MV-4-11 (cell line): ENCODE results near the gene OR2V2.
"Not testable (repeated sequence)": the region's sequence is repeated elsewhere in the genome, so short reads cannot be mapped to it uniquely, and the experiment has no call there.

Experiments
- DNase-seq: peaks from one replicate; lab custom pipeline; 2025; lab: John Stamatoyannopoulos, UW

OR2V2 gene

DNA sequence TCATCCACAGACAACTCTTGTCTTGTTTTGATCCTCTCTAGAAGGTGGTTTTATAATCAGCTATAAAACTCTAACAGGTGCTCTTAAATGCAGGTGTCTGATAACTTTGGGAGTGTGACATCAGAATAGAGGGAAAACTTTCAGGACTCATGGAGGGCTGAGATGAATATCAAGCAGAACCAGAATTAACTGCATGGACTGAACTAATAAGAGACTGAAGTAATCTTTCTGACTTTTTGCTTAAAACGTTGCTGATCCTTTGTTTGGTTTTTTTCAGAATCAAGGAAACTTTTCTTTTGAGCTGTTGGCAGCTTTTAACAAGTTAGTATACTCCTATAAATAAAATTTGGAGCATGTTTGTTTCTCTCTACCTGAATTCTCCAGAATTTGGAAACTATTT, 2.3 kb upstream of the OR2V2 start:
- DNase-seq, result no peak

DNA sequence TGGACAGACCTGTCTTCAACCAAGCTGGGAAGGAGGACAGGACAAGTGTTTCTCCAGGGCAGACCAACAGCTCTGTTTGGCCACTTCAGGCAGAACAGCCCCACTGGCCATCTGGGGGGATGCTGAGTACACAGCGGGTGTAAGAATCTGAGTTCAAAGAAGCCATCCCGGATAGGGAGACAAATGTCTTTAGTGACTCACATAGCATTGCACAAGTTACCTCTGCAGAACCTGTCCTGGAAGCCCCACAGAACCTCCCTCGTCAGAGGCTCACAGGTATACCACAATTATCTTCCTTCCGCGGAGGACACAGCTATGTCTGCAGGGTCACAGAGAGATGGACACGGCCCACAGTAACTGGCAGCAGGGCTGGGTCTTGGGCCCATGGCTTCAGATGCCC, 2.0 kb downstream of the OR2V2 start:
- DNase-seq, result no peak

DNA sequence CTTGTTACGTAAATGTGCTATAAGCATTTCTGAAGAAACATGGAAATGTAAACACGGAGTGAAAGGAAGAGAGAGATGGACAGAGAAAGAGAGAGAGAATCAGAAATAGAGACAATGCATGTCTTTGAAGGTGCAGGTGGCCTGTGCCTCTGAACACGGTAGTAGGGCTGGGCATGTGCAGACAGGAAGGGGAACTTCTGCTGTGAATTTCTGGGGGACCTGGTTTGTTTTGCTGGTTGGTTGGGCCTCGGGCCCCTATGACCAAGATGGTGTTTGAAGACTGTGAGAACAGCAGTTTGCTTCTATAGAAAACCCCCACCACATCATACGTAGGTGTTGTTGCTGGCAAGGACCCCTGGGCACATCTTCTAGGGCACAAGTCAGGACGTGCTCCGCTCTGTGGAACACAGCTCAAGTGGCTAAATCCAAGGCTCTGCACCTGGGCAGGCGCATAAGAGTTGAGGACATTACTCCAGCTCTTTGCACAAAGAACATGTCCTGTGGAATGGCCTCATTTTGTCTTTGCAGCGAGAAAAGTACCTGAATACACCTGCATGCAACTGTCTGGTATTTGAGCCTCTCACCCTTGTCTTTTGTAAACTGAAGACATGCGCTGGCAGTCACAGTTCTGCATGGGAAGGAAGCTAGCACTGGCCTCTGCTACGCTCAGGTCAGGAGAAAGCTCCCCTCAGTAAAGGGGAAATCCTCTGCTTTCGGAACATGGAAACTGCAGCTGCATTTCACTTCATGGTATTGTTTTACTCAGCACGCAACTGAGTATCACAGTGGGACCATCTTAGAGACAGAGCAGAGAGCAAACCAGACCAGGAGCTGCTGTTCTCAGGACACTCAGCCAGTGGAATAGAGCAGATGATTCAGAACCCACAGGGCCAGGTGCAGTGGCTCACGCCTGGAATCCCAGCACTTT, 2.7 kb downstream of the OR2V2 start:
- DNase-seq, result no peak

DNA sequence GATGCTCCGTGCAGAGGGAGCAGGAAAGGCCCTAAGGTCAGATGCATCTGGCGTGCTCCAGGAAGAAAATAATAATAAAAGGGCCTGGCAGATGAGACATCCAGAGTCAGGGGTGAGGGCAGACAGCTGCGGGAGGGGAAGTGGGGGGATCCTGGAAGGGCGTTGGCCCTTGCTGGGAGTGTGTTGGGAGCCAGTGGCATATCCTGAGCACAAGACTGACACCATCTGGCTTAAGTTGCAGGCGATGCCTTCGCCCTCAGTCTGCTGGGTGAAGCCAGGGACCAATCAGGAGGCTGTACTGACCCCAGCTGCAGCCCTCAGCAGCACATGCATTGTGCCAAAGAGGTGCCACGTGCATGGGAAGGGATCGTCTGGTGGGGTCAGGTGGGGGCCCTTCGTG, 3.8 kb downstream of the OR2V2 start:
- no peak for DNase-seq

DNA sequence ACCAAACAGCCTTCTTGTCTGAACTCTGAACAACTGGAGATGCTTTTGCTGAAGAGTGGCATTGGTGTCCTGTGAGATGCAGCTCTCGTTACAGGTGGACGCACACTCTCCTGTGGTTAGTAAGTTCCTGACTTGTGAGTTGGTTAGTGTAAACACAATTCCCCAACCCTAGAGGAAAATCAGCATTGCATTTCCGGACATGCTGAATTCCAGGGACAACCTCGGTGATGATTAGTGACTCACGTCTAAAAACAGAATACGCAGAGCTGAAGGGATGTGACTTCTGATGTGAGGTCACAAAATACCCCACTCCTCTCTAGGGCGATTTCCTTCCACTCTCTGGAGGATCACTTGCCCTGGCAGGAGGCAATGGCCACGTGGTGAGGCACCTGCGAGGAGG, 5.0 kb downstream of the OR2V2 start:
- DNase-seq, result no peak

DNA sequence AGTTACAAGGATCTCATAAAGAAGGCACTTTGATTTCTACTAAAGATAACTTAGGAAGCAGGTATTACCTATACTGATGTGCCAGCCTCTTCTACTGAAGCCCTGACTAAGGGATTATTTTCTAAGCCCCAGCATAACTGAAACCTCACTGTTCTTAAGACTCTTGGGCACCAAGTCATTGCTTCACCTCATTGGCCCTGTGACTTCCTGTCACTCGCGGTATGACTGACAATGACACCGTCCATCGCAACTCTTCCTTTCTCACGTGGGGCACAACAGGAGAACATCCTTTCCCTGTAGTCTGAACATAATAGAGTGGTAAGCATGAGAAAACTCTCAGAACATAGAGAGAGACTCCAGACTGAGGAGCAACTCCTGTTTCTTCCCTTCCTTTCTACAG, 6.4 kb downstream of the OR2V2 start:
- no peak for DNase-seq

DNA sequence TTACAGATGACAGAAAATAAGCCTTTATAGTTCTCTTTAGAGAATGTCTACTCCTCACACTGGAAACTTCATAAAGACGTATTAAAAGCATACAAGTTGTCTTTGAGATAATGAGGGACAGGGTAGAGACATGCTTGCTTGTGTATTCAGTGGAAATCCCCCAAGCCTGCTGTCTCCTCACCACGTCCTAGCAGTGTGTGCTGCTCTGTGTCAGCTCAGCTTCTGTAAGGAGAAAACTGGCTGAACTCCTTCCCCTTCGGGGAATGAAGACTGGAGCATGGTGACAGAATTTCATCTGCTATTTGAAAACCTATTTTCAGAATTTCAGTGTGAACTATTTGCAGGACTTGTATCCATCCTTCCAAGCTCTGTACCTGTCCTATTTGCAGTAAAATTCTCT, 9.4 kb downstream of the OR2V2 start:
- no peak for DNase-seq

DNA sequence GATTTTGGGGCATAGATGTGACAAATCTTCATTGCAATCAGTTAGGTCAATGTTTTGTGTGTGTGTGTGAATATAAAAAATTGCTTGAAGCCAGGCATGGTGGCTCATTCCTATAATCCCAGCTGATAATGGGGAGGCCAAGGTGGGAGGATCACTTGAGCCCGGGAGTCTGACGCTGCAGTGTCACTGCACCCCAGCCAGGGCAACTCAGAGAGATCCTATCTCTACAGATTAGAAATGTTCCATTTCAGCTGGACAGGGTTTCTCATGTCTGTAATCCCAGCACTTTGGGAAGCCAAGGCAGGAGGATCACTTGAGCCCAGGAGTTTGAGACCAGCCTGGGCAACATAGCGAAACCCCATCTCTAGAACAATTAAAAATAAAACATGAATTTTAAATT, 11.5 kb downstream of the OR2V2 start:
- no peak for DNase-seq

DNA sequence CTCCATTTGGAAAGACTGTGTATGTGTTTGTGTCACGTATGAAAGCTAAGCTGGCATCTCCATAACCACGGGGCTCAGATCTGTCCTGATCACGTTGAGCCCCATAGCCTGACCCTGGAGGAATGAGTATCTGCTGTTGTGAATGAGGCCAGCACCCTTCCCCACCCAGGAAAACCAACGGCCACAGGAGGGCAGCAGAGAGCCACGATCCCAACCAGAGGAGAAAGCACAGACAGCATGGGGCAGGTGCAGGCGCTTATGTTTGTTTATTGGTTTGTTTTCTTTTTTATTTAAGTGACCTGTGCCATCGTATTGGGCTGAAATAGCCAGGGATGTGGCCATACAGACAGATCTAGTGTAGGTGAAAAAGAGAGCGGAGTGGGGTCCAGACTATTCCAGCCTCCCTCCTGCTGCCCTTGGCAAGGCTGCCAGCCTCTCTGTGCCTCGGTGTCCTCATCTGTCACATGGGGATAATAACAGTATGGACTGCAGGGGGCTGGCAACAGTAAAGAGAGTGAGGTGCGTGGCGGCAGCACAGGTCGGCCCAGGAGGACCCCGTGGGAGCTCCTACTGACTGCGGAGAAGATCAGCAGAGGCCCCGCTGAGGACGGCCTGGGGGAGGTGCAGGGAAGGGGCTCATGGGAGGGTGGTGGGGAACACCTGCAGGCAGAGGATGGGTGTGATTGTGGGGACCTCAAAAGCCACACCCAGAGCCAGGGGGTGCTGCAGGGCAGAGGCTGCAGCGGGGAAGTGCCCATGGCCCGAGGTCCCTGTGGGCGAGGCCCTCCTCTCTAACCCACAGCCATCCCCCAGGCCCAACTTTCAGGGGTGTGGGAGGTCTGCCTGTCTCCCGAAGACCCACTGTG, 12.1 kb downstream of the OR2V2 start:
- peak; percentile 61 for DNase-seq

DNA sequence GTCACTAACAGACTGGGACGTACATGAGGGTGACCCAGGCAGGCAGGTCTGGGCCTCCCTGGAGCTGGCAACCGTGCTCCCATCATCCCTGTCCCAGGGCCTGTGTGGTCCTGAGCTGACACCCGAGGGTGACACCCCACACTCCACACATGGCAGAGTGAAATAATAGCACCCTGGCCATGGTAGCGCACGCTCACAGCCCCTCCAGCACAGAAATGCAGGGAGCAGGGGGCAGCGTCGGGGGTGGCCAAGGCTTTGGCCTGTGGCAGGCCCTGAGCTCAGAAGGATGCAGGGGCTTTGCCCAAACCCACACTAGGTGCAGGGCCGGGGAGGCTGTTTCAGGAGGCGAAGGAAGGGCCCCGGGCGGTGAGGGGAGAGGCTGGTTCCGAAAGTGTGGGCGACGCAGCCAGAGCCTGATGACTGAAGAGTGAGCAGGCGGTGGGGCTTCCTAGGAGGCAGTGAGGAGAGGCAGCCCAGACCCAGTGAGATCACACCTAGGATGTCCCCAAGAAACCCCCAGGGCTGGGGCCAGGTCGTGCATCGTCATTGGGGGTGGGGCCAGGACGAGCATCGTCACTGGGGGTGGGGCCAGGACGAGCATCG, 12.9 kb downstream of the OR2V2 start:
- no peak for DNase-seq

DNA sequence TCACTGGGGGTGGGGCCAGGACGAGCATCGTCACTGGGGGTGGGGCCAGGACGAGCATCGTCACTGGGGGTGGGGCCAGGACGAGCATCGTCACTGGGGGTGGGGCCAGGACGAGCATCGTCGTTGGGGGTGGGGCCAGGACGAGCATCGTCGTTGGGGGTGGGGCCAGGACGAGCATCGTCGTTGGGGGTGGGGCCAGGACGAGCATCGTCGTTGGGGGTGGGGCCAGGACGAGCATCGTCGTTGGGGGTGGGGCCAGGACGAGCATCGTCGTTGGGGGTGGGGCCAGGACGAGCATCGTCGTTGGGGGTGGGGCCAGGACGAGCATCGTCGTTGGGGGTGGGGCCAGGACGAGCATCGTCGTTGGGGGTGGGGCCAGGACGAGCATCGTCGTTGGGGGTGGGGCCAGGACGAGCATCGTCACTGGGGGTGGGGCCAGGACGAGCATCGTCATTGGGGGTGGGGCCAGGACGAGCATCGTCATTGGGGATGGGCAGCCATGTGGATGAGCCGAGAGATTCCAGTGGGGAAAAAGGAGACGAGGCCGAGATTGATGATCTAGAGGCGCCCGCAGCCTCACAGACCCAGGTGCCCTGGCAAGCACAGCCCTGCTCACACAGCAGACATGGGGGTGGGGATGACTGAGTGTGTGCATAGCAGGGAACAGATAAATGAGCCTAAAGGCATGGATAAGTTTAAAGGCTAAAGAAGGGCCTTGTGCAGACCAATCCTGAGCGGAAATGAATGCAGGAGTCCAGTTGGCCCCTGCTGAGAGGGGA, 13.6 kb downstream of the OR2V2 start:
- DNase-seq, result not testable (repeated sequence)

DNA sequence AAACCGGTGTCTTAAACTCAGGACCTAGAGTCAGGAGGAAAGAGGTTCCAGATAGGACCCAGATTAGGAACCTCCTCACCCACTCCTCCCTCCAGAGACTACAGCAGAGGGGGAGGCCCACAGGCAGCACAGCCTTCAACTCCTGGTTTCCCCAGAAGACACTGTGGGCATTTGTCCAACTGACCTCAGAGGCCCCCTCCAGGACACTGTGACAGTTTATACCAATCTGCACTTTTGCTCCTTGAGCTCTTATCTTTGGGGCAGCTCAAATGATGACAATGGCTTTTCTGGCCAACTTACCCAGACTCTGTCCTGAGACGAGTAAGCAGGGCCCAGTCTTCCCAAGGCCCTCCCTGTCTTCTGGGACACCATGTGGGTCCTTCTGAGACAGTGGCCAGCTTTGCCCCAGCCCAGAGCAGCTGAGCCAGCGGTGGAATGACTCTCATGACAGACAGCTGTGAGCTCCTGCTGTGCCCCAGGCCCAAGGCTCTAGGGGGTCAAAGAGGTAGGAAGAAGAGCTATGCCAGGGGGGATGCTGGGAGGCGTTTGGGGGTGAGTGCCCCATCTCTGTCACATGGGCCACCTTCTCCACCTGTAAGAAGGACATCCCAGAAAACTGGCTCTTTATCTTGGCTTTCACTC, 14.3 kb downstream of the OR2V2 start:
- DNase-seq, result no peak

DNA sequence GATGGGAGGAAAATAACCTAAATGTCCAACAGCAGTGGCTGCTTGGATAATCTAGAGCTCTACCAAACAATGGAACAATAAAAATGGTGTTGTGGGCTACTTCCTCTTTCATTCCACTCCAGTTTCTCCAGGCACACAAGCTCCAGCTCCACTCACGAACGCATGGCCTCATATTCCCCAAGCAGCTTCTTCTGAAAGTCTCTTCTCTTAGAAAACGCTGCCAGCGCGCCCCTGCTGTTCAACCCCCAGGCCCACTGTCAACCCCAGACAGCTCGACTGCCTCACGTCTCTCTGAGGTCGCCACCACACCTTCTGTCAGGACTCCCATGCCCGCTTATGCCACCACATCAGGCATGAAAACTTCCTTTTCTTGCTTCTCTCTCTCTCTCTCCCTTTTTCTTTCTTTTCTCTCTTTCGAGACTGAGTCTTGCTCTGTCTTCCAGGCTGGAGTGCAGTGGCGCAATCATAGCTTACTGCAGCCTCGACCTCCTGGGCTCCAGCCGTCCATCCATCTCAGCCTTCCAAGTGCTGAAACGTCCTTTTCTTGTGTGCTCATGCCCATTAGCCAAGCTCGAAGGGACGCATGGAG, 16.2 kb downstream of the OR2V2 start:
- peak; percentile 82 for DNase-seq

DNA sequence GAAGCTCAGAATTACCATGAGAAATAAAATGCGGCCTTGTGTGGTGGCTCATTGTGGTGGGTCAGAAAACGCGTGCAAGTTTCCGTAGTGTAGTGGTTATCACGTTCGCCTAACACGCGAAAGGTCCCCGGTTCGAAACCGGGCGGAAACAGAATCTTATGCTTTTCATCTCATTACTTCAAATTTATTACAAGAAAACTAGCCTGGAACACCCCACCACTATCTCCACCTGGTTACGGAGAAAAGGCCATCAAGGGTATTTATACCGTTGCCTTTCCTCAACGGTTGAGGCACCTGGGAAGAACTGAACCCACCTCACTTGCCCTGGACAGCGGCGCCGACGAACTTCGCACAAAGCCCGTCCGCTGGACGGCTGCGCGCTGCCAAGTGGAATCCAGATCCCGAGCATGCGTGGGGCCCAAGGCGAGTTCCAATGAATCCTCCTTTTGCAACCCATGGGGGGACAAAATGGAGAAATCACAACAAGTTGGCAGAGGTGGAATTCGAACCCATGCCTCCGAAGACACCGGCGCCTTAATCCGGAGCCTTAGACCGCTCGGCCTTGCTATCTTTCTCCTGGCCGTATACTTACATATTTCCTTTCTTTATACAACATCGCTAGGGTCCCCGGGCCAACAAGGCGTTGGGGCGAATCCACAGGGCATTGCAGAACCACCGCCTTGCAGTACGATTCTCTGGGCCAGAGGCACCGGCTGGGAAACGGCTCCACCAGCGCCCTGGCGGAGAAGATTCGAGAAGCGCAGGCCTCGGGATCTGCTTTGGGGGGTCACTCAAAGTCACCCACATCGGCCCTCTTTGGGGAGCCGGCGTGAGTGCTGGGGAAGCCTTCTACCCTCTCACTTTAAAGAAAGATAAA, 16.9 kb downstream of the OR2V2 start:
- peak; percentile 46 for DNase-seq

DNA sequence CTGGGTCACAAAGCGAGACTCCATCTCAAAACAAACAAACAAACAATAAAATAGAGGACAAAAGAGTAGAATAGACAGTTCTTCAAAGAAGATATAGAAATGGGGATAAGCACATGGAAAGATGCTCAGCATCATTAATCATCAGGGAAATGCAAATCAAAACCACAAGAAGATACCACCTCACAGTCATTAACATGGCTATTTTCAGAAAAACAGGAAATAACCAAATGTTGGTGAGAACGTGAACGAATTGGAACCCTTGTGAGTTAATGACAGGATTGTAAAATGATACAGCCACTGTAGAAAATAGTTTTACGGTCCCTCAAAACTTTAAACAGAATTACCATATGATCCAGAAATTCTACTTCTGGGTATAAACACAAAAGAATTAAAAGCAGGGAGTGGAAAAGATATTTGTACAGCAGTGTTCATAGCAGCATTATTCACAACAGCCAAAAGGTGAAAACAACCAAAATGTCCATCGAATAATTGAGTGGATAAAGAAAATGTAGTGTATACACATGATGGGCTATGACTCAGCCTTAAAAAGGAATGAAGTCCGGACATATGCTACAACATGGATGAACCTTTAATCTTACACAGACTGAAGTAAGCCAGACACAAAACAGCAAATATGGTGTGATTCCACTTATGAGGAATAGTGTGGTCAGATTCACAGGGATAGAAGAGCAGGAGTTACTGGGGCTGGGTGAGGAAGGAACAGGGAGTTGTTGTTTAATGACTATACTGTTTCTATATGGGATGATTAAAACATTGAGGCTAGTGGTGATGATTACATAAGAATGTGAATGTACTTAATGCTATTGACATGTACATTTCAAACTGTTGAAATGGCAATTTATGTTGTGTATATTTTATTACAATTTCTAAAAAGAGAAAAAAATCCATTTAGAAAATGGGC, 19.7 kb downstream of the OR2V2 start:
- peak; percentile 17 for DNase-seq

DNA sequence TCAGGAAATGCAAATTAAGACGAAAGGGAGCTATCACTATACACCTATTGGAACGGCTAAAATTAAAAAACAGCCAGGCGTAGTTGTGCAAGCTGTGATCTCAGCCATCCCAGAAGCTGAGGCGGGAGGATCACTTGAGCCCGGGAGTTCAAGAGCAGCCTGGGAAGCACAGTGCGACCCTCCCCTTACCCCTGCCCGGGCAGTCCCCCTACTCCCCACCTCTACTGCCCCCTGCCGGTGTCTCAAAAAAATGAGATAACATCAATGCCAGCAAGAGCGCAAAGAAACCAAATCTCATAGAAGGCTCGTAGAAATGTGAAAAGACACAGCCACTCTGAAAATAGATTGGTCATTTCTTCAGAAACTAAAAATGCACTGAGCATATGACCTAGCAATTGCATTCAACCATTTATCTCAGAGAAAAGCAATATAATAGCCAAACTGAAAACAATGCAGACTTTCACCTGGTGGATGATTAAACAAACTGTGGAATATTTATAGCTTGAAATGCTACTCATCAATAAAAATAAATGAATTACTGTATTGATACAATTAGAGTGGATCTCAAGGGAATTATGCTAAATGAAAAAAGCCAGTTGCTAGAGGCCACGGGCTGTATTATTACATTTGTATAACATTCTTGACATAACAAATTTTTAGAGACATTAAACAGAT, 20.6 kb downstream of the OR2V2 start:
- DNase-seq, result no peak

DNA sequence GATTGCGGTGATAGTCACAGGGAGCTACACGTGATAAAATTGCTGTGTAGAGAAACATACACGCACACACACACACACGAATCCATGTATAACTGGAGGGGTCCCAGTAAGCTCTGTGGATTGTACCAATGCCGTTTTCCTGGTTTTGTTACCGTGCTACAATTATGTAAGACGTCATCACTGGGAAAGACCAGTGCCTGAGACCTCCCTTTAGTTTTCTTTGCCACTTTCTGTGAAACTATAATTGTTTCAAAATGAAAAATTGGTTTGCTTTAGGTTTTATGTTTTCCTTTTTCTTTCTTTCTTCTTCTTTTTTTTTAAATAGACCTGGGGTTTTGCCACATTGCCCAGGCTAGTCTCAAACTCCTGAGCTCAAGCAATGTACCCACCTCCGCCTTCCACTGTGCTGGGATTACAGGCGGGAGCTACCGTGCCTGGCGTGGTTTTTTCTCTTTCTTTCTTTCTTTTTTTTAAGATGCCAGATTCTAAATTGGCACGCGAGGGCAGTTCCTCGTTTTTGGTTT, 21.3 kb downstream of the OR2V2 start:
- no peak for DNase-seq
